GM15510 (cell line): ENCODE results near the gene E2F2.

Source experiments
- POLR2A ChIP-seq: IDR thresholded peaks from 3 replicates; pipeline ENCODE4 v1.6.1; 2011; ENCODE audit warnings: borderline replicate concordance; ENCODE audit not compliant: insufficient read length; ENCODE audit errors: extremely low read depth

Gene E2F2

DNA sequence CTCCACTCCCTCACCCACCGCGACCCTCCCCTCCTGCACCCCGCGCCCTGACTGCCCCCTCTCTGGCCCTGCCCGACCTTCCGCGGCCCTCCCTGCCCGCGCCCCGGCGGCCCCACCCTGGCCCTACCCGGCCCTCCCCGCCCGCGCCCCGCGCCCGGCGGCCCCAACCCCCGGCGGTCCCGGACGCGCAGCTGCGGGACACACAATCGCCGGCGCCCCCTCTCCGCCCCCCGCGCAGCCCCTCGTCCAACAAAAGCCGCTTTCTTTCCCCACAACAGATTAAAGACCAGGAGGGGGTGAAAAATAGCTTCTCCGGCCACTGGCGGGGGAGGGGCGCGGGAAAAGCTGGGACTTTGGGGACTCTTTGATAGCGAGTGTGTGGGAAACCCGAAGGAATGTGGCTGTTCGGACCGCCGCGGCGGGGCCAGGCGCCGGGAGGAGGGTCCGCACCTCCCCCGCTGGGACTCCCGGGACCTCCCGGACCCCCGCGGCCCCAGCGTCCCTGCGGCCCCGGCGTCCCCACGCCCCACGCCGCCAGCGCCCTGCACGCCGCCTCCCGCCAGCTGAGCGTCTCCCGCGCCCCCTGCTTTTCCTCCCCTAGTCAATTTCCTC, 37.1 kb upstream of the E2F2 start:
- no peak for TF ChIP-seq POLR2A

DNA sequence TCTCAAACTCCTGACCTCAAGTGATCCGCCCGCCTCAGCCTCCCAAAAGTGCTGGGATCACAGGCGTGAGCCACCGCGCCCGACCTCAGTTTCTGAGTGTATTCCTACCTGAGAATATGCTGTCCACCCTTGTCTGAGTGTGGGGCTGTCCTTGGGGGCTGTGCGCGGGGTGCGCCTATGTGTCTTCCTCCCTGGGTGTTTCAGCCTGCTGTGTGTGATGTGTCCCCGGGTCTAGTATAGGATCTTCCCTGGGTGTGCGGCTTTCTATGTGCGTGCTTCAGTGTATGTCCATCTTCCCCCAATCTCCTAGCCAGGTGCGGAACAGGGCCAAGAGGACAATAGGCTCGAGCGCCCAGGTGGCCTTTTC, 36.6 kb upstream of the E2F2 start:
- no peak for TF ChIP-seq POLR2A

DNA sequence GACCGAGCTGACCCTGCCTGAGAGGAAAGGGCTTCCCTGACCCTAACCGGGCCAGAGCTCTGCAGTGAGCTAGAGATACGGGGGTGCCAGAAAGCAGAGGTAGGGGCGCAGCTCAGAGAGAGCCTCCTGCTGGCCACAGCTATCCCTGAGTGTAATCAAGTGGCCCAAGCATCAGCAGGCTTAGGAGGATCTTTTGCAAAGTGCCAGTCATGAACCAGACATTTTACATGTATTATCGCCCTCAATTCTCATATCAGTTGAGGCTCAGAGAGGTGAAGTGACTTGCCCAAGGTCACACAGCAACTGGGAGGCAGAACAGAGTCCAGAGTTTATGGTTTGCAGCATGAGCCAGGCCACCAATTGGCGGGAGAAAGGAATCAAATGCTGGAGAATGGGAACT, 35.3 kb upstream of the E2F2 start:
- no peak for TF ChIP-seq POLR2A

DNA sequence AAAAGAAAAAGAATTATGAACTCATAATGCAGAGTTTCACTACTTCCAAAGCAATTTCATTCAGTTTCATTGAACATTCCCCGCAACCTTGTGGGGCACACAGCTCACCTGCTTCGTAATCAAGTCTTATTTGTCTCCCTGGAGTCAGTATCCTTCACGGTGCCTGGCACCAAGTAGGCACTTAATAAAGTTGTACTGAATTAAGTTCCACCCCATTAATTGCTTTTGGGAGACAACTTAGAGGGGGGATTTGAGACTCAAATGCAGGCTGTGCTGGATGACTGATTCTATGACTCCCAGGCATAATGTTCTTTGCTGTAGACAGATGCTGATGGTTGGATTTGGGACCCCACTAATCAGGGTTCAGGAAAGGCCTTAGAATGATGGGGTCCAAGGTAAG, 34.7 kb upstream of the E2F2 start:
- TF ChIP-seq POLR2A: no peak

DNA sequence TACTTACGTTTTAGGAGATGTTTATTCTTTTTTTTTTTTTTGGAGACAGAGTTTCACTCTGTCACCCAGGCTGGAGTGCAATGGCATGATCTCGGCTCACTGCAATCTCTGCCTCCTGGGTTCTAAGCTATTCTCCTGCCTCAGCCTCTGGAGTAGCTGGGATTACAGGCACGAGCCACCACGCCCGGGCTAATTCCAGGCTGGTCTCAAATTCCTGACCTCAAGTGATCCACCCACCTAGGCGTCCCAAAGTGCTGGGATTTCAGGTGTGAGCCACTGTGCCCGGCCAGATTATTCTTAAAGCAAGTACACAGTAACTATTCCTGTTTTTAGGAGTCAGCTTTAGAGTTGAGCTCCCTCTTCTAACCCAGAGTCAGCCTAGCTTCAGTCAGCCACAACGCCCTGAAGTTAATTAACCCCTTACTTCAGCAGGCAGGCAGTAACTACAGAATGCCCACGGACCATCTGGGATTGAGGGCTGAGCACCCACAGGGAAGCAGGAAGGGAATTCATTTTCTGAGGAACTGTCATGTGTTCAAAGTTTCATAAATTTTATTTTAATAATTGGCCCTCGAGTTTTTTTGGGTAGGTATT, 33.6 kb upstream of the E2F2 start:
- TF ChIP-seq POLR2A: no peak

DNA sequence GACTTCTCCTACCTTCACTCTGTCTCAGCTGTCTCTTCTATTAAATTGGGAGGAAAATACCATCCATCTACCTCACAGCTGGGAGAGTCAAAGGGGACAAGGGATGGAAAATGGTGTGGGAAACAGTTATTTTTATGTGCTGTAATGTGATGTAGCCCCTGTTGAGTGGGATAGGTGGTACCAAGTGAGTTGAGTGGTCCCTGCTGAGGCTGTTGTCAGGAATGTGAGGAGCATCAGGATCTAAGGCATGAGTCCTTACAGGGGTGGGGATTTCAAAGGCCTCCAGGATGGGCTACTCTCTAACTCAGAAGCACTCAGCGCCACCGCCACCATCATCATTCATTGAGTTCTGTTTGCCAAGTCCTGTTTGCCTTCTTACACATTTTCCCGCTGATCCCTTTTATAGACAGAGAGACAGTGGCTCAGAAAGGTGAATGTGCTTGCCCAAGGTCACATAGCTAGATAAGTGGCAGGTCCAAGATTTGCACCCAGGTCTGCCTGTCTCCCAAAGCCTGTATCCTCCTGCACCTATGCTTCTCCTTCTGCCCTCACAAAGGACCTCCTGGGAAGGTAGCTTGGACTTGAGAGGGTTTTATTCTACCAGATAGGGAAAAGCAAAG, 32.8 kb upstream of the E2F2 start:
- TF ChIP-seq POLR2A: no peak

DNA sequence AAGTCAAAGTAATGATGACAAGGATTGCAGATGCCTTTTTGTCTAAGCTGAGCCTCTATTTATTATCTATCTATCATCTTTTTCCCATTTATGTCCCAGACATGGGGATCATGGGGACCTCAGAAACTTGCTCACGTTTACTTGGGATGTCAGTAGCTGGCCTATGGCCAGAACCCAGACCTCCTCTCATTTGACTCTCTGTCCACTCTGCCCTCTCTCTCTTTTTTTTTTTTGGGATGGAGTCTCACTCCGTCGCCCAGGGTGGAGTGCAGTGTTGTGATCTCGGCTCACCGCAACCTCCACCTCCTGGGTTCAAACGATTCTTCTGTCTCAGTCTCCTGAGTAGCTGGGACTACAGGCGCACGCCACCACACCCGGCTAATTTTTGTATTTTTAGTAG, 32.0 kb upstream of the E2F2 start:
- TF ChIP-seq POLR2A: no peak

DNA sequence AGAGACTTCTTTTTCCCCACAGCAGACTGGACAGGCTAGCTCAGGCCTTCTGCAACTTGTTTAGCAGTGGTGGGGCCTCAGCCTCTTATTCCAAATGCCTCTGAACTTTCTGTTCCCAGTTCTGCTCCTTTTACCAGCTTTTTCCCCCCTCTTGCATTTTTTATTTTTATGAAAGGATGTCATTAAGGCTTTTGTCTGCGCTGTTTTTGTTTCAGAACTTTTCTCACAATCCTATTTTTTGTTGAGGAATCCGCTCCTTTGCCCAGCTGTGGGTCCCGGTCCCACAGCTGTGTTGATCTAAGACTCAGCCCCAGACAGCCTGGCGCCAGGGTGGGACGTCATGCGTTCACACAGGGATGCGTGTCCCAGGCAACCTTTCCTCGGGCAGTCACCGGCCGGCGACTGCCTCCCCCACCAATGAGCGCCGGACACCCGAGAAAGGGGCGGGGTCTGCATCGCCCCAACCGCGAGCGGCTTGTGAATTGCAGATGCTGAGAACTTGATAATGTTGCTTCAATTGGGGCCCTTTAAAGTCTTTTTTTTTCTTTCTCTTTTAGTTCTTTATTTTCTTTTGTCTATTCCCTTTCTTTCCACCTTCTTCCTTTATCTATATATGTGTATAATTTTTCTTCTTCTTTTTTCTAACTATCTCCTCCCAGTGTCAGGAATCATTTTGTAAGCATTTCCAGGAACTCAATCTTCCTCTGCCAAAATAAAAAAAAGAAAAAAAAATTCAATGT, 31.3 kb upstream of the E2F2 start:
- TF ChIP-seq POLR2A: no peak

DNA sequence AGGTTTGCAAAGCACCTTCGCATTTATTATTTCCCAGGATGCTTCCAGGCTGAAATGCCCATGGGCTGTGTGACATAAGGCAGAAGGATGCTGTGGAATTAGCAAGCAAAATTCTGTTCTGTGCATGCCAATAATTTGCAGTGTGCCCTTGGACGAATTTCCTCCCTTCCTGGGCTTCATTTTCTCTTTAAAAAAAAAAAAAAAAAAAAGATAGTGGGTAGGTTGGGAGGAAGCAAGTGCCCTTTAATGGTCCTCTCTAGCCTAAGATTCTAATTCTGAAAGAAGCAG, 30.7 kb upstream of the E2F2 start:
- TF ChIP-seq POLR2A: no peak

DNA sequence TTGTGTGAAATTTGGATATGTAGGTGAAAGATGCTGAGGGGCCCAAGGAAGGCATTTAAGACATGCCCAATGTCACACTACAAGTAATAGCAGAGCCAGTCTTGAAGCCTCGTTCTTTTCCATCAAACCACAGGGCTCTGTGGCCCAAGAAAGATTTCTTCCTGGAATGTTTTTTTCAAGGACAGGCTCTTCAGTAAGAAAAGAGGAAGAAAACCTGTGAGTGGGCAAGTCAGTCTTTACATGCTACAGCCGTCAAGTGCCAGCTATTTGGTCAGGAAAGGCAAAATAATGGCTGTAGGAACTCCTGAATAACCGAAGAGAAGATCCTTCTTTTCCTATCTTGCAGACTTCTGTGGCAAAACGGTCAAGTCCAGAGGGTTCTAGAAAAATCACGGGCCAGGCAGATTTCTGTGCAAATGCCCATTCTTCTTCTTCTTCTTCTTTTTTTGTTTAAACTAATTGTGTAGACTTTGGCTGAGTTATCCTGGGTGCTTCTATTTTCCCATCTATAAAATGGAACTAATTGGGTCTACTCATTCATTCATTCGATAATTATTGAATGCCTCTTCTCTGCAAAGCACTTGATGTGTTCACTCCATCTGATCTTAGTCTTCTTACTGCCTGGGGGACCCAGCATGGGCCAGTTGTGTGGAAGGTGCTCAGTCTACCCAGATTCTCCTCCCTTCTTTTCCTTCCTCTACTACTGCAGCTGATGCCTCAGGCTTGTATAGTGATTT, 30.2 kb upstream of the E2F2 start:
- no peak for TF ChIP-seq POLR2A

DNA sequence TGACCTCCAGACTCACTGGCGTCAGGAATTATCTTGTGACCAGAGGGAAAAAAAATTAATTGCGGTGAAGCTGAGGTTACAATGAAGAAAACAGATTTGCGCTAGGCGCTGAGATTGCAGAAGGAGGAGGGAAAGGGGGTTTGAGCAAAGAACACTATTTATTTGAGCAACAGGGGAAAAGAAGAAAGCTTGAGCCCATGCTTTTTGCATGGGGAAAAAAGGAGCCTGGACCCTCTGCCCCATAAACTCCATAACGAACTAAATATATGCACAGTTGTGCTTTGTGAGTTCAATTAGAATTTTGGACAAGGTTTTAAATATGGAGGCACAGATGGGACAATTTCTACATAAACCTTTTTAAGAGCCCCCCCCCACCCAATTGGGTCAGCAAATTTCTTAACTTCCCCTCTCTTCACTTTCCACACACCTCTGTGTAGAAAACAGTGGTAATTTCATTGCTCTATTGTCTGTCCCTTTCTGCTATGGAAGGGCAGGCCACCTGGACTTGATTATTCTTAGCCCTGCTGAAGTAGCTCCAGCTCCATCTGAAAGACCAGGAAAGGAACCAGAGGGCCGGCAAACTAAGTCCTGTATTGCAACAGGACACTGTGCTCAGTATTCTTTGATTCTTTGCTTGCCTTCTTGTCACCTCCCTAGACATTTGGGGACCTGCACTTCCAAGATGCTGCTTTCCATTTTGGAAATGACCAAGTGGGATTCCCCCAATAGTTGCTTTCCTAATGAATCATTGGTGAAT, 29.1 kb upstream of the E2F2 start:
- no peak for TF ChIP-seq POLR2A

DNA sequence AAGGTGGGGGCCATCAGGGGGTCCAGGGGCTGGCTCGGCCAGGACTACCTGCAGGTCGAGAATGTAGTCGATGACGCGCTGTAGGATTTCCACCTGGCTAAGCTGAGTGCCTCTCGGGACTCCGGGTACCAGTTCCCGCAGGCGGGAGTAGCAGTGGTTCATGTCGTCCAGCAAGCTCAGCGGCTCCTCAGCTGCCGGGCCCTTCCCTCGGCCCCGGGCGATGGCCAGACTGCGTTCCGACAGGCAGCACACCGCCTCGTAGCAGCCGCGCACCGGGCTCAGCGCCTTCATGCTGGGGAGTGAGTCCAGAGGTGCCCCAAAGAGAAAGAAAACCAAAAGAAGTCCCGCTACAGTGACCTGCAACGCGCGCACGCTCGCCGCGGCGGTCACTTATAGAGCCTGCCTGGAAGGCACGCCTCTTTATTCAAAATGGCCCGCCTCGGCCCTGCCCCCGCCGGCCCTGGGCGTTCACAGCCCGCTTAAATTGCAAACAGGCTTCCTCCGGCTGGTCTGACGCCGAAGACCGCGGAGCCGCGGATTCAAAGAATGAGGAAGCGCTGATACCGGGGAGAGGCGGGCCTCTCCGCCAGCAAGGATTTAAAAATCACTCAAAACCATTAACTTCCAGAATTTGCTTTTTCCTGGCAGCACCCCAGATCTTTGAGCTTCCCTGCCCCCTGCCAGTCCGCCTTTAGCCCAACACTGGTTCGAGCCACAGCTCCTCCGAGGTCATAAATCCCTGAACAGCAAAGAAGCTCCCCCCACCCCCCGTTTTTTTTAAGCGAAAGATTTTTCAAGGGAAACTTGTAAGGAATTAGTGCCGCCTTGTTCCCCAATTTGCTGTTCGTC, 28.3 kb upstream of the E2F2 start, which contains the start of gene ID3:
Gene ID3, minus strand, starts transcription at position 366 of the 849 bp plus-strand sequence. Its CDS starts 75 bp downstream, at position 291.
- TF ChIP-seq POLR2A: peak; percentile 99

DNA sequence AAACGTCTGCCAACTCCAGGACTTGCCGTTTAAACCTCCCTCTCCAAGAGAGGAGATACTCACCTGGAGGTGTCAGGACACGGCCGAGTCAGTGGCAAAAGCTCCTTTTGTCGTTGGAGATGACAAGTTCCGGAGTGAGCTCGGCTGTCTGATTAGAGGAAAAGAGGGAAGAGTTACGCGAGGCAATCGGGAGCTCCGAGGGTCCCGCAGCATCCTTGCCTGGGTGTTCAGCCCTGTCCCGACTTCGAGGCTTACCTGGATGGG, 27.8 kb upstream of the E2F2 start:
- no peak for TF ChIP-seq POLR2A
